ENCODE measurements around the gene DGKD. TPM values are rescaled to one million over a fixed set of nuclear protein-coding genes. Genes with fewer than 3 reads are reported as not detected.

The DGKD gene
- total and polyA plus RNA-seq, 4 donors = 8.9 to 250 (median 68.3) TPM

DNA sequence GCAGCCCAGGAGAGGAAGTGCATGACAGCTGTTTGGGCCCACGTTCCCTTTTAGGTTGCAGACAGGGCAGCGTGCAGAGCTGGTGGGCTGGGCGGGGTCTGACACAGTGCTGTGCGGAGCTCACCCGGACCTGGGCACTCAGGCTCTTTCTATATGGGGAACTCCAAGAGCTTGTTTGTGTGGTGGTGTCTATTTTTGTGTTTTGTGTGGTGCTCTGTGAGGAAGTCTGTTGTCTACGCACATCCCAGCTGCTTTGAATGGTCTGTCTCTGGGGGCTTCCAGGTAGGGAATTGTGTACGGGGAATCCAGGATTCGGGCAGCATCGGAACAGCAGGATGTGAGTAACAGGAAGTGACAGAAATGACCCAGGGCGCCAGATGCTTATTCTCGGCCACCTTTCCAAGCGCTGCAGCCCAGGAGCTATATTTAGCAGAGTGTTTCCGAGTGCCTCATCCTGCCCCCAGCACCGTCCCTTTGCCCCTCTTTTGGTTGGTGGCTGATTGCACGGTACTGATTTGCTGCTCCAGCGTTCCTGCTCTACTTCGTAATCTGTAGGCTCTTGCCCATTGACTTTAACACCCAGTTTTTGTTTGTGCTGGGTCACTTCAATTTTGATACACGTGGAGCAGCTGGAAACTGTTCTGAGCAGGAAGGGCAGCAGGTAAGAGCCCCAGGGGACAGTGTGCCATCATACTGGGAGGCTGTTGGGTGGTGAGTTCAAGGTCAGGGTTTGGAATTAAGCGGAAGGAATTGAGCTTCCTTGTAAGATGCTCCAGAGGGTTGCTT, 64.7 kb downstream of the DGKD start:
- Histone ChIP-seq H3K4me1 (ENCODE audit: control insufficient read depth in 1 of 2, insufficient read depth in 2 of 2, low read length in 2 of 2) (peaks cover 6 to 10% of the 10 kb centered on the region in 2 donors), H3K4me3 (ENCODE audit: low read length in 2 of 2) (peak overlapping the region; percentile 54 to 73)

DNA sequence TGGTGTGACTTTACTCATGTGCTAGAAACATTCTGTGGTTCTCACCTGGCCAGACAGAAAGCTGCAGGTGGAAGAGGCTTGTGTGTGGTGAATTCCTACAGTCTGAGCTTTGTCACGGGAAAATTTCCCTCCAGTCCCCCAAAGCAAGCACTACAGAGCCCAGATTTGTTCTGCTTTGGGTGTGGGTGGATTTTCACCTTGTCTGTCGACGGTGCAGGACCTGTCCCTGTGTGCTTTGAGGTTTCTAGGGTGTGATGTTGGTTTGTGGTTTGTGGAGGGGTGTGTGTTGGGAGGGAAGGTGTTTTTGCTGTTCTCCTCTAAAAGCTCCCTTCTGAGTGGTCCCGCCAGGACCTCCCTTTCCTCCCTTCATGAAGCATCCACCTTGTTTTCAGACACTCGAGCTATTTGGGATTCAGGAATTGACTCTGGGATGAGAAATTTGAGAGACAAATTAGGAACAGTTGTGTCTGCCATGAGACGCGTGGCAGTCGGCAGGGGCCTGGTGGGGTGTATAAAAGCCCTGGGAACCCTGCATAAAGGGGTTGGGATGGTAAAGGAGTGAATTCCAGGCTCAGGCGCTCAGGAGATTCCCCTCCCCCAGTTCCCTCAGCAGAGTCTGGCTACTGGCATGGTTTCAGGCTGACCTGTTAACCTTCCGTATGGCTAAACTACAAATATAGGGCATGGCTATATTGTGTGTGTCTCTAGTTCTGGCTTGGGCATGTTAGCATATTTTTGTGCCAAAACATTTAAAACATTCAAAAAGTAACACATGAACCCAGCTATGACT, 65.5 kb downstream of the DGKD start:
- DNase-seq (no peak), ATAC-seq (ENCODE audit: low FRiP score) (no peak)
- WGBS, 2 donors = 28 to 32% methylated on average over 10 of the region's 10 CpGs
- Histone ChIP-seq H3K27me3 (ENCODE audit: control insufficient read depth in 1 of 2, insufficient read depth in 2 of 2, low read length in 1 of 2) (no peaks in the 10 kb centered on the region), H3K4me3 (ENCODE audit: low read length in 2 of 2) (peak overlapping the region; percentile 54 to 73), H3K9me3 (ENCODE audit: control insufficient read depth, low read length) (no peaks in the 10 kb centered on the region), H3K27ac (ENCODE audit: low read depth in 1 of 2, low read length in 2 of 2) (peak overlapping the region; percentile 49 to 72), H3K36me3 (ENCODE audit: control insufficient read depth in 1 of 2, insufficient read depth in 2 of 2, low read length in 1 of 2) (peaks cover 0 to 2% of the 10 kb centered on the region in 2 donors), H3K4me1 (ENCODE audit: control insufficient read depth in 1 of 2, insufficient read depth in 2 of 2, low read length in 2 of 2) (peaks cover 6 to 7% of the 10 kb centered on the region in 2 donors)
- intact Hi-C loops (cut with DNase I) = loop anchor here in 1 of 2 donors (5.0 kb wide), 1 partner anchor 68 kb away; no protein-coding TSS in a partner anchor

More for the DNA sequence above, 64.7 kb downstream of the DGKD start:
- H3K9me3 ChIP-seq (ENCODE audit: control insufficient read depth, low read length) = no peaks in the 10 kb centered on the region
- ATAC-seq (ENCODE audit: low FRiP score) (peak; percentile 81), DNase-seq (peak; percentile 81 to 87)
- 13 to 14% methylated on average over 19 of the region's 19 CpGs for WGBS, 2 donors
- intact Hi-C loops (cut with DNase I) = loop anchor here in 1 of 2 donors (5.0 kb wide), 1 partner anchor 68 kb away; no protein-coding TSS in a partner anchor
- no peaks in the 10 kb centered on the region for H3K27me3 ChIP-seq (ENCODE audit: control insufficient read depth in 1 of 2, insufficient read depth in 2 of 2, low read length in 1 of 2)
- peak overlapping the region; percentile 72 to 88 for H3K27ac ChIP-seq (ENCODE audit: low read depth in 1 of 2, low read length in 2 of 2)
- H3K36me3 ChIP-seq (ENCODE audit: control insufficient read depth in 1 of 2, insufficient read depth in 2 of 2, low read length in 1 of 2) = peaks cover 0 to 2% of the 10 kb centered on the region in 2 donors

DNA sequence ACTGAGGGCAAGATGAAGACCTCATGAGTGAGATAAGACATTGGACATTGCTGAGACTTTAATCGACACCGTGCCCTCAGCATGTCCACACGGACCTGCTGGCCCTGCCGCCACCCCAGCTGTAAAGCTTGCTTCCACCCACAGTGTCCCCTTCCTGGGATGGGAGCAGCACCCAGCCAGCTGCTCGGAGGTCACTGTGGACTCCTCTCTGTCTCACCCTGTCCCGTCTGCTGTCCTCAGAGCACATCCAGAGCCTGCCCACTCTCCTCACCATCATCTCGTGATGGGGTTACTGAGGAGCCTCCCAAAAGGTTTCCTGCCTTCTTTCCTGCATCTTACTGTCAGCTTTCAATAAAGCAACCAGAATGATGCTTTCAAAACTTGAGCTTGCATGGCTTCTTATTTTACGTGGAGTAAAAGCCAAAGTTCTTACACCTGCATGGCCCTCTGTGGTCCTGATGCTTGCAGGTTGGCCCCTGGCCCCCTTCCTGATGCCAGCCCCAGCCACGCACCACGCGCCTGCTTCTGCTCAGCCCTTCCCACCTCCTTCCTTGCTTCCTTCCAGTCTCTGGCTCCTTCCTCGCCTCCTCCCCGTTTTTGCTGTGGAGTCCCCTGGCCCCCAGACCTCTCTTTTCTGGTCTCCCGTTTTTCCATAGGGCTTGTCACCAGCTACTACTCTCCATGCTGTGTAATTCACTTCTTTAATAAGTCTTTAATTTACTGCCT, 67.0 kb downstream of the DGKD start:
- Histone ChIP-seq H3K4me3 (ENCODE audit: low read length in 2 of 2) (peak overlapping the region in 1 of 2 donors; percentile 5), H3K27me3 (ENCODE audit: control insufficient read depth in 1 of 2, insufficient read depth in 2 of 2, low read length in 1 of 2) (no peaks in the 10 kb centered on the region), H3K9me3 (ENCODE audit: control insufficient read depth, low read length) (no peaks in the 10 kb centered on the region), H3K4me1 (ENCODE audit: control insufficient read depth in 1 of 2, insufficient read depth in 2 of 2, low read length in 2 of 2) (peaks cover 3 to 6% of the 10 kb centered on the region in 2 donors), H3K36me3 (ENCODE audit: control insufficient read depth in 1 of 2, insufficient read depth in 2 of 2, low read length in 1 of 2) (no peaks in the 10 kb centered on the region), H3K27ac (ENCODE audit: low read depth in 1 of 2, low read length in 2 of 2) (peak overlapping the region in 1 of 2 donors; percentile 7)
- DNase-seq = no peak
- ATAC-seq (ENCODE audit: low FRiP score) = no peak
- intact Hi-C loops (cut with DNase I) = no loop called here
- WGBS, 2 donors = 56 to 74% methylated on average over 14 of the region's 14 CpGs

DNA sequence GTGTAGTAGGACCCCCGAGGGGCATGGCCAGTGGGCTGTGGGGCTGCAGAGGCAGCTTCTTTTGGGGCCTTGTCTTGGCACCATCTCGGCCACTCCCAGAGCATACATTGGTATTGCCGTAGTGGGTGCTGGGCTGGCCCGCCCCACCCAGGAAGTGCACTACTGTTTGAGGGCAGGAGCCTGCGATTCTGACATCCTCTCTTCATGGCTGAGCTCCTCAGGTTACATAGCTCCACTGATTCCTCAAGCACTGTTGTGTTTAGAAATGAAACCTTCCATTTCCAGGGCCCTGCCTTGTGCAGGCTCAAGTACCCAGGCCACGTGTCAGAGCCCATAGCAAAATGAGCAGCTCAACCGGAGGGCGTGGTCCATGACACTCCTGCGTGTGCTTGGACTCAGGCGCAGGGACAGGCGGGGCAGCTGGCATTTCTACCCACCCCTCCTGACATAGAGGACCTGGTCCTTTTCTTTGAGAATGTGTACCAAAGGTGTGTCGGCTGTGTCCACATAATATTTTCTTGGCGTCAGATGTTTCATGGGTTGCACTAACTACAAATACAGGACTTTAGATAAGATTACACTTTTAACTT, 67.9 kb downstream of the DGKD start:
- Histone ChIP-seq H3K9me3 (ENCODE audit: control insufficient read depth, low read length) (no peaks in the 10 kb centered on the region), H3K27ac (ENCODE audit: low read depth in 1 of 2, low read length in 2 of 2) (no peak overlapping the region), H3K4me1 (ENCODE audit: control insufficient read depth in 1 of 2, insufficient read depth in 2 of 2, low read length in 2 of 2) (peaks cover 3 to 6% of the 10 kb centered on the region in 2 donors), H3K36me3 (ENCODE audit: control insufficient read depth in 1 of 2, insufficient read depth in 2 of 2, low read length in 1 of 2) (no peaks in the 10 kb centered on the region), H3K27me3 (ENCODE audit: control insufficient read depth in 1 of 2, insufficient read depth in 2 of 2, low read length in 1 of 2) (no peaks in the 10 kb centered on the region), H3K4me3 (ENCODE audit: low read length in 2 of 2) (no peak overlapping the region)
- intact Hi-C loops (cut with DNase I) = no loop called here
- WGBS, 2 donors = 82 to 83% methylated on average over 13 of the region's 13 CpGs
- ATAC-seq (ENCODE audit: low FRiP score) (no peak), DNase-seq (no peak)

DNA sequence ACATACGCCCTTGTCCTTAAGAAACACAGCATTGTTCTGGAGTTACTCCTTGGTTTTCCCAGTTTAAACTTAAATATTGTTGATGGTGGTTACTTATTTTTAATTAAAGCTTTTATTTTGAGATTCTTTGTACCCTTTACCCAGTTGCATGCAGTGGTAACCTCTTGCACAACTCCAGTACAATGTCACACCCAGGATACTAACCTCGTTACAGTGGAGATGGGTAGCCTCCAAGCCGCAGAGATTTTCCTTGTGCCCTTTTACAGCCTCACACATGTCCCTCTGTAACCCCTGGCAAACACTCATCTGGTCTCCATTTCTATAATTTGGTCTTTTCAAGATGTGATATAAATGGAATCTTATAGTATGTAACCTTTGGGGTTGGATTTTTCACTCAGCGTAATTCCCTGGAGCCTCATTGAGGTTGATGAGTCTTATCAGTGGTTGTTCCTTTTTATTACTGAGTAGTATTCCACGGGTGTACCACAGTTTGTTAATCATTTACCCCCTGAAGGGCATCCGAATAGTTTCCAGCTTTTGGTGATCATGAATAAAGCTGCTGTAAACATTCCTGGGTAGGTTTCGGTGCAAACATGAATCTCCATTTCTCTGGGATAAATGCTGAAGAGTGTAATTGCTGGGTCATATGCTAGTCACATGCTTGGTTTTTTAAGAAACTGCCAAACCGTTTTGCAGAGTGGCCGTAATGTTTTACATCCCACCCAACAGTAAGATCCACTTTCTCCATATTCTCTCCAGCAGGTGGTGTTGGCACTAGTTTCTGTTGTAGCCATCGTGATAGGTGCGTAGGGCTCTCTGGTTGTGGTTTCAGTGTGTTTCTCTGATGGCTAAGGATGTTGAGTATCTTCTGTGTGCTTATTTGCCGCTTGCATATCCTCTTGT, 68.6 kb downstream of the DGKD start:
- WGBS, 2 donors = 91 to 93% methylated on average over 12 of the region's 12 CpGs
- H3K4me1 ChIP-seq (ENCODE audit: control insufficient read depth in 1 of 2, insufficient read depth in 2 of 2, low read length in 2 of 2) = peaks cover 3 to 6% of the 10 kb centered on the region in 2 donors
- H3K4me3 ChIP-seq (ENCODE audit: low read length in 2 of 2) = no peak overlapping the region
- ATAC-seq (ENCODE audit: low FRiP score) (no peak), DNase-seq (no peak)
- intact Hi-C loops (cut with DNase I) = no loop called here
- H3K36me3 ChIP-seq (ENCODE audit: control insufficient read depth in 1 of 2, insufficient read depth in 2 of 2, low read length in 1 of 2) = no peaks in the 10 kb centered on the region
- peak overlapping the region; percentile 7 to 10 for H3K27ac ChIP-seq (ENCODE audit: low read depth in 1 of 2, low read length in 2 of 2)
- no peaks in the 10 kb centered on the region for H3K27me3 ChIP-seq (ENCODE audit: control insufficient read depth in 1 of 2, insufficient read depth in 2 of 2, low read length in 1 of 2)
- H3K9me3 ChIP-seq (ENCODE audit: control insufficient read depth, low read length) = no peaks in the 10 kb centered on the region

DNA sequence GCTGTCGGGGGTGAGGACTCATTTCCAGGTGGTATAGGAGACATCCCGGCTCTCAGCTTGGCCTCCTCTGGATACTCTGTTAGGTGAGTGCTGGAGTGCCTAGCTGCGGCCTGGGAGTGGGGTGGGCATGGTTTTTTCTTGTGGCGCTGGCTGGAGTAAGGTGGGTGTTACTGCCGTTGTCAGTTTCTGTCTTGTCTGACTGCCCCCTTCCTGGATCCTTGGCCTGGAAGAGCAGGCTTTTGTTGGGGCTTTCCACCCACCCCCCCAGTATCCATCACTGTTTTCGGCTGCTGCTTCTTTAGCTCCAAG, 69.2 kb downstream of the DGKD start:
- H3K27me3 ChIP-seq (ENCODE audit: control insufficient read depth in 1 of 2, insufficient read depth in 2 of 2, low read length in 1 of 2) = no peaks in the 10 kb centered on the region
- ATAC-seq (ENCODE audit: low FRiP score) = no peak
- intact Hi-C loops (cut with DNase I) = no loop called here
- H3K27ac ChIP-seq (ENCODE audit: low read depth in 1 of 2, low read length in 2 of 2) = peak overlapping the region in 1 of 2 donors; percentile 10
- no peak for DNase-seq
- peaks cover 2 to 6% of the 10 kb centered on the region in 2 donors for H3K4me1 ChIP-seq (ENCODE audit: control insufficient read depth in 1 of 2, insufficient read depth in 2 of 2, low read length in 2 of 2)
- WGBS, 2 donors = 96% methylated on average over 6 of the region's 6 CpGs
- H3K4me3 ChIP-seq (ENCODE audit: low read length in 2 of 2) = no peak overlapping the region
- no peaks in the 10 kb centered on the region for H3K9me3 ChIP-seq (ENCODE audit: control insufficient read depth, low read length)
- no peaks in the 10 kb centered on the region for H3K36me3 ChIP-seq (ENCODE audit: control insufficient read depth in 1 of 2, insufficient read depth in 2 of 2, low read length in 1 of 2)

DNA sequence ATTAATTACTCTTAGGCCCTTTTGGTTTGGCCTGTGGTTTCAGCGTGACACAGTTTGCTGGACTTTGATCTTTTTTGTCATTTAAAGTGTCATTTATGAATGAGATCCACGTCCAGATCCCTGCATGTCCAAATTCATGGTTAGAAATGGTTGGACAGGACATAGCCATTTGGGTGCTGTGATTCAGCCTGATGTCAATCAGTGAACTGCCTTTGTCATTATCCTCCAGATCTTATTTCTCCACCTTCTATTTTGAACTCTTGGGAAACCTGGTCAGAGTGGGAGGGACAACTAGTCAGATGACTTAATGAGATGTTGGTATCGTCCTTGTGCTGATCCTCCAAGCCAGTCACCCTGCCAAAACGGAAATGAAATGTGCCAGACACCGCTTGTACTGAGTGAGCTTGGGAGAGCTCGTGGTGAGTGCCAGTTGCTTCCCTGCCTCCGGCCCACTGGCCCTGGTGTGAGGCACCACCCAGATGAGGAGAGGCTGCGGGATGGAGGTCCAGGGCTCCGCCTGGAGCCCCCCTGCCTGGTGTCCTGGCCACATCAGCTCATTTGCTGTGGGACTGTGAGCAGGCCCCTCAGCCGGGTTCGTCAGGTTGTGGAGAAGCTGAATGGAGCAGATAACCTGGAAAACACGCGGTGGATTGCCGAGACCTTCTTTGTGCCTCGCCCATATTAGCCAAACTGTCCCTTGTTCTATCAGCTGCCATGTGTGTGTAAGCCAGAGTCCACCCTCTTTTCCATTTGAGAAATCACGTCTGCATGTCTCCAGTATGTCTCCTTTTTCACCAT, 70.1 kb downstream of the DGKD start:
- H3K4me1 ChIP-seq (ENCODE audit: control insufficient read depth in 1 of 2, insufficient read depth in 2 of 2, low read length in 2 of 2) = peaks cover 0 to 6% of the 10 kb centered on the region in 2 donors
- no peaks in the 10 kb centered on the region for H3K9me3 ChIP-seq (ENCODE audit: control insufficient read depth, low read length)
- no peak overlapping the region for H3K4me3 ChIP-seq (ENCODE audit: low read length in 2 of 2)
- no peaks in the 10 kb centered on the region for H3K36me3 ChIP-seq (ENCODE audit: control insufficient read depth in 1 of 2, insufficient read depth in 2 of 2, low read length in 1 of 2)
- ATAC-seq (ENCODE audit: low FRiP score) (no peak), DNase-seq (no peak)
- WGBS, 2 donors = 66 to 68% methylated on average over 16 of the region's 16 CpGs
- H3K27me3 ChIP-seq (ENCODE audit: control insufficient read depth in 1 of 2, insufficient read depth in 2 of 2, low read length in 1 of 2) = no peaks in the 10 kb centered on the region
- intact Hi-C loops (cut with DNase I) = no loop called here
- no peak overlapping the region for H3K27ac ChIP-seq (ENCODE audit: low read depth in 1 of 2, low read length in 2 of 2)

Data from aorta (tissue), 5 donors.